ENCODE data around the gene FAM3C. TPM values are rescaled to one million over a fixed set of nuclear protein-coding genes. Genes with fewer than 3 reads are reported as not detected.
"Not testable (repeated sequence)": the region's sequence is repeated elsewhere in the genome, so short reads cannot be mapped to it uniquely, and the experiment has no call there.

Gene FAM3C
- total RNA-seq, 1 experiment from 2014 or later, result 37.9 TPM

DNA sequence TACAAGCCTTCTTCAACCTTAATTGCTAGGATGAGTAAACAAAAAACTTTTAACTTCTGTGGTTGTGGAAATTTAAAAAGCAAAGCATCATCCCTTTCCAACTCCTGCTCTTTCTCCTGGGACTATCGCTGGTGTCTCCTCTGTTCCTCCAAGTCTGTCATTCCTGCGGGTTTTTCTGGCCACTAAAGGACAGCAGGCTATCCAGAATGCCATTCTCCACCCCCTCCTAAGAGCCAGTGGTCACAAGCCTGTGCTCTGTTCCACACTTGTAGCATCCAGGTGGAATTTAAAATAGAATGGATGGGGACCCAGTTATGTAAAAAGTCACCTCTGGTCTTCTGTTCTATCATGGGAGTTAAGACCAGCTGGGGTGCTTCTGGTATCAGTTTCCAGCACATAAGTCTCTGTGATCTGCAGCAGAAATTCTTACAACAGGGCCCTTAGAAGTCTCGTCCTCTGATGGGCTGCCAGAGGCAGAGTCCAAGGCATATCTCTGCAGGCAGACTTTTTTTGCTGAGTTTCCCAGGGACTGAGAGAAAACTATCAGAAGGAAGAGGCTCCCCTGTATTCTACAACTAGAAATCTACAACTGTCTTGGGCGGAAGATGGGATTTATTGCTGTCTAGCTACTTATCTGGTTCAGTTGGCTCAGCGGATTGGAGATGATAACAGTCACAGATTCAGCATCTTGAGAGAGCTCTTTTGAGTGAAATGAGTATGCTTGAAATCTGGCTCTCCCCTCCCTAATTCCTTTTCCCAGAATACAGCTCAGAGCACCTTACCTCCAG, 72.4 kb downstream of the FAM3C start:
- H2AFZ ChIP-seq (ENCODE audit: low read length), result no peak overlapping the region
- BruUV-seq (replicated peaks), result no TSS peak
- no peak overlapping the region for H3K4me2 ChIP-seq (ENCODE audit: low read length)
- no peaks in the 10 kb centered on the region for H3K9me2 ChIP-seq (replicated peaks; ENCODE audit: low read length)
- H3K9me3 ChIP-seq (ENCODE audit: low read length), result no peaks in the 10 kb centered on the region
- DNase-seq (no peak), ATAC-seq (no peak)
- no peaks in the 10 kb centered on the region for H3K36me3 ChIP-seq (ENCODE audit: low read depth, low read length)
- ChIA-PET CTCF (interaction anchor here (0.6 kb wide), 1 partner anchor 137 kb away, joined by 3 read pairs; no protein-coding TSS in a partner anchor), POLR2A (ENCODE audit: unreplicated experiment) (no interaction called here)
- H3K9ac ChIP-seq (ENCODE audit: low read length), result no peak overlapping the region
- H3K27ac ChIP-seq (ENCODE audit: low read length), result no peak overlapping the region
- no peaks in the 10 kb centered on the region for H3K4me1 ChIP-seq (ENCODE audit: insufficient read depth, low read length)
- H3F3A ChIP-seq (ENCODE audit: low read length, unreplicated experiment), result no peaks in the 10 kb centered on the region
- H4K20me1 ChIP-seq (ENCODE audit: low read length), result no peaks in the 10 kb centered on the region
- TF ChIP-seq EZH2phosphoT487 (IDR thresholded peaks at IDR 0.05; ENCODE audit: borderline replicate concordance, low read length) (no peak), EZH2 (IDR thresholded peaks at IDR 0.05; ENCODE audit: low read length, unreplicated experiment) (no peak)
- TF ChIP-seq, protein P1, sequence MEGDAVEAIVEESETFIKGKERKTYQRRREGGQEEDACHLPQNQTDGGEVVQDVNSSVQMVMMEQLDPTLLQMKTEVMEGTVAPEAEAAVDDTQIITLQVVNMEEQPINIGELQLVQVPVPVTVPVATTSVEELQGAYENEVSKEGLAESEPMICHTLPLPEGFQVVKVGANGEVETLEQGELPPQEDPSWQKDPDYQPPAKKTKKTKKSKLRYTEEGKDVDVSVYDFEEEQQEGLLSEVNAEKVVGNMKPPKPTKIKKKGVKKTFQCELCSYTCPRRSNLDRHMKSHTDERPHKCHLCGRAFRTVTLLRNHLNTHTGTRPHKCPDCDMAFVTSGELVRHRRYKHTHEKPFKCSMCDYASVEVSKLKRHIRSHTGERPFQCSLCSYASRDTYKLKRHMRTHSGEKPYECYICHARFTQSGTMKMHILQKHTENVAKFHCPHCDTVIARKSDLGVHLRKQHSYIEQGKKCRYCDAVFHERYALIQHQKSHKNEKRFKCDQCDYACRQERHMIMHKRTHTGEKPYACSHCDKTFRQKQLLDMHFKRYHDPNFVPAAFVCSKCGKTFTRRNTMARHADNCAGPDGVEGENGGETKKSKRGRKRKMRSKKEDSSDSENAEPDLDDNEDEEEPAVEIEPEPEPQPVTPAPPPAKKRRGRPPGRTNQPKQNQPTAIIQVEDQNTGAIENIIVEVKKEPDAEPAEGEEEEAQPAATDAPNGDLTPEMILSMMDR (conservative IDR thresholded peaks at IDR 0.05; ENCODE audit: low read depth, low read length), result no peak
- intact Hi-C loops (cut with micrococcal nuclease), result no loop called here
- H3K27me3 ChIP-seq (ENCODE audit: low read length), result peaks cover 2% of the 10 kb centered on the region; the same call in 1 of the 2 replicates
- no peaks in the 10 kb centered on the region for H3K79me2 ChIP-seq (ENCODE audit: low read length)
- H3K4me3 ChIP-seq (ENCODE audit: low read length), result no peak overlapping the region

DNA sequence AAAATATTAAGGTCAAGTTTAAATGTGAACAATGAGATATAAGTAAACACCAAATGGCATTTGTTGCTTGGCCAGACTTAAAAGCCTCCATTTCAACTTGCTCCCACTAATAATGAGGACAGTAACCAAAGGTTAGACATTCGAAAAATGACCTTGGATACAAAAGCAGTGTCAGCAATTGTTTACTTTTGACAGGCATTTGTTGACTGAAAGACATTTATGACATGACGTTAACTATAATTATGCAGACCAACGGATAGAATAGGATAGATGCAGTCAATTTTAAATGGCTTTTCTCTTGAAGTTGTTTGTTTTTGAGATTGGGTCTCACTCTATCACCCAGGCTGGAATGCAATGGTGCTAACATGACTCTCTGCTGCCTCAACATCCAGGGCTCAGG, 73.6 kb downstream of the FAM3C start:
- Histone ChIP-seq H3K4me3 (ENCODE audit: low read length) (no peak overlapping the region), H3K36me3 (ENCODE audit: low read depth, low read length) (no peaks in the 10 kb centered on the region), H3K9me3 (ENCODE audit: low read length) (no peaks in the 10 kb centered on the region), H3K4me1 (ENCODE audit: insufficient read depth, low read length) (no peaks in the 10 kb centered on the region), H2AFZ (ENCODE audit: low read length) (no peak overlapping the region), H3F3A (ENCODE audit: low read length, unreplicated experiment) (no peaks in the 10 kb centered on the region), H3K9ac (ENCODE audit: low read length) (no peak overlapping the region), H3K27me3 (ENCODE audit: low read length) (no peaks in the 10 kb centered on the region), H3K79me2 (ENCODE audit: low read length) (no peaks in the 10 kb centered on the region), H3K9me2 (replicated peaks; ENCODE audit: low read length) (no peaks in the 10 kb centered on the region), H3K27ac (ENCODE audit: low read length) (no peak overlapping the region), H3K4me2 (ENCODE audit: low read length) (no peak overlapping the region), H4K20me1 (ENCODE audit: low read length) (no peaks in the 10 kb centered on the region)
- no TSS peak for BruUV-seq (replicated peaks)
- DNase-seq (no peak), ATAC-seq (no peak)
- intact Hi-C loops (cut with micrococcal nuclease), result no loop called here
- POLR2A ChIA-PET (ENCODE audit: unreplicated experiment), result no interaction called here
- CTCF ChIA-PET, result no interaction called here
- TF ChIP-seq EZH2 (IDR thresholded peaks at IDR 0.05; ENCODE audit: low read length, unreplicated experiment), result no peak
- no peak for TF ChIP-seq EZH2phosphoT487 (IDR thresholded peaks at IDR 0.05; ENCODE audit: borderline replicate concordance, low read length)
- TF ChIP-seq, protein P1 (conservative IDR thresholded peaks at IDR 0.05; ENCODE audit: low read depth, low read length), result no peak

DNA sequence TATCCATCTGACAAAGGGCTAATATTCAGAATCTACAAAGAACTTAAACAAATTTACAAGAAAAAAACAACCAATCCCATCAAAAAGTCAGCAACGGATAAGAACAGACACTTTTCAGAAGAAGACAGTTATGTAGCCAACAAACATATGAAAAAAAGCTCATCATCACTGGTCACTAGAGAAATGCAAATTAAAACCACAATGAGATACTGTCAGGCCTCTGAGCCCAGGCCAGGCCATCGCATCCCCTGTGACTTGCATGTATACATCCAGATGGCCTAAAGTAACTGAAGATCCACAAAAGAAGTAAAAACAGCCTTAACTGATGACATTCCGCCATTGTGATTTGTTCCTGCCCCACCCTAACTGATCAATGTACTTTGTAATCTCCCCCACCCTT, 80.9 kb downstream of the FAM3C start:
- POLR2A ChIA-PET (ENCODE audit: unreplicated experiment); H3K9me3 ChIP-seq (ENCODE audit: low read length); H3F3A ChIP-seq (ENCODE audit: low read length, unreplicated experiment); H3K9me2 ChIP-seq (replicated peaks; ENCODE audit: low read length); H2AFZ ChIP-seq (ENCODE audit: low read length); H3K4me2 ChIP-seq (ENCODE audit: low read length); H3K9ac ChIP-seq (ENCODE audit: low read length); BruUV-seq (replicated peaks); H3K27me3 ChIP-seq (ENCODE audit: low read length); DNase-seq; H3K79me2 ChIP-seq (ENCODE audit: low read length); H3K4me1 ChIP-seq (ENCODE audit: insufficient read depth, low read length); intact Hi-C loops (cut with micrococcal nuclease); H3K36me3 ChIP-seq (ENCODE audit: low read depth, low read length); H4K20me1 ChIP-seq (ENCODE audit: low read length); H3K4me3 ChIP-seq (ENCODE audit: low read length); ATAC-seq; H3K27ac ChIP-seq (ENCODE audit: low read length); CTCF ChIA-PET: not testable (repeated sequence)
